Heart left ventricle (tissue), 16 donors: ENCODE data around the gene VPS45. TPM values are rescaled to one million over a fixed set of nuclear protein-coding genes. Genes with fewer than 3 reads are reported as not detected.
"Not testable (repeated sequence)": the region's sequence is repeated elsewhere in the genome, so short reads cannot be mapped to it uniquely, and the experiment has no call there.

Source experiments
- ATAC-seq, 4 donors: fragments of 200-7000 bp; cut with Tn5 transposase; one replicate each; pipeline ENCODE4 v1.9.1; 2020 to 2022; ENCODE audit warnings: moderate library complexity in 4 of 4, mild to moderate bottlenecking in 3 of 4, moderate number of reproducible peaks in 1 of 4
- DNase-seq, 5 donors: peaks; one replicate each; pipeline ENCODE4 v3.0.0-alpha.2; 2020
- H3K27ac ChIP-seq, 12 donors: fragments of 200-600 bp; sonication (generic) in 4 of 12; one replicate each; pipeline versions ENCODE4 v1.5.0 to v1.8.0; 2016 to 2022; ENCODE audit warnings: mild to moderate bottlenecking in 2 of 12
- H3K27me3 ChIP-seq, 9 donors: fragments of 200-600 bp; sonication (generic) in 2 of 9; one replicate each; pipeline versions ENCODE4 v1.5.1 to v1.8.0; 2016 to 2022; ENCODE audit warnings: mild to moderate bottlenecking in 3 of 9
- H3K36me3 ChIP-seq, 9 donors: fragments of 200-600 bp; sonication (generic) in 2 of 9; one replicate each; pipeline versions ENCODE4 v1.5.0 to v1.8.0; 2018 to 2022; ENCODE audit warnings: mild to moderate bottlenecking in 2 of 9
- H3K4me1 ChIP-seq, 12 donors: fragments of 200-600 bp; sonication (generic) in 4 of 12; one replicate each; pipeline versions ENCODE4 v1.5.0 to v1.8.0; 2016 to 2022; ENCODE audit warnings: mild to moderate bottlenecking in 3 of 12
- H3K4me3 ChIP-seq, 12 donors: fragments of 200-600 bp; sonication (generic) in 4 of 12; one replicate each; pipeline versions ENCODE4 v1.5.0 to v1.8.0; 2017 to 2022; ENCODE audit warnings: mild to moderate bottlenecking in 9 of 12, moderate library complexity in 4 of 12
- H3K9me3 ChIP-seq, 12 donors: fragments of 200-600 bp; sonication (generic) in 4 of 12; one replicate each; pipeline versions ENCODE4 v1.5.0 to v1.8.0; 2016 to 2022; ENCODE audit warnings: mild to moderate bottlenecking in 1 of 12
- CTCF ChIP-seq, 12 donors: fragments of 200-600 bp; sonication (generic) in 4 of 12; IDR thresholded peaks; one replicate each; pipeline versions ENCODE4 v1.5.0 to v1.8.0; 2018 to 2022; ENCODE audit warnings: antibody characterized with exemption in 12 of 12, mild to moderate bottlenecking in 5 of 12
- POLR2A ChIP-seq, 2 donors: fragments of 450-650 bp; IDR thresholded peaks; one replicate each; pipeline ENCODE4 v1.6.1; 2017; ENCODE audit warnings: antibody characterized with exemption in 2 of 2, mild to moderate bottlenecking in 2 of 2, moderate library complexity in 2 of 2
- whole genome bisulfite sequencing, 4 donors: extraction: QIAGEN DNeasy Blood & Tissue Kit in 2 of 4; methylation state at CpG; one replicate each; pipeline versions ENCODE4 v1.1.5 to v1.1.7; 2013 to 2018; 5-methylcytosine and 5-hydroxymethylcytosine counted together
- intact Hi-C, 10 donors: fragments of 100-400 bp; cut with DNase I; formaldehyde crosslinking; loops; one replicate each; pipeline versions ENCODE4 v1.11.1 to v1.14.2; 2022
- polyA plus RNA-seq, 2 donors: library from polyadenylated mRNA; stranded (reverse); fragments of 200-250 nt; gene quantifications; one replicate each; pipeline ENCODE4 v1.2.3, GENCODE V29; 2013
- total RNA-seq, 9 donors: library from RNA; depleted of rRNA in 2 of 9; stranded (reverse); fragments of >200 nt in 2 of 9; fragmentation: NEBNext Ultra II Directional in 3 of 9; extraction: Animal tissue kit (Norgen Biotek cat#: 25700) in 3 of 9; gene quantifications; one replicate each; pipeline versions ENCODE4 v1.1.0 to v1.2.4, GENCODE V29; 2016 to 2023
- donor health status: ischemic (EF 13 %, LVEDD 7.1; RV severe dilation, severe dysfunction).
- donor health status: healthy with polysubstance abuse.
- donor health status: DM: no; HTN: yes; CAD: no.
- donor health status: DM: no; HTN: no; CAD: no.
- donor health status: ischemic (EF 25% LVEDD 6.9; RV normal size, moderate dysfunction).
- donor health status: ischemic (EF 25% LVEDD 5.7; RV mildly dilated, moderate dysfunction).
- donor health status: healthy.
- donor health status: DM: yes; HTN: yes; CAD: no.
- donor health status: ischemic (EF 35%, LVEDD 5.7; RV mildly dilated, moderate dysfunction).
- donor health status: nonischemic (EF 11% LVEDD 7.7; RV severe dilation, severe dysfunction).
- donor health status: DM: yes; HTN: yes; CAD: no.
- donor health status: PGD.
- donor health status: ischemic (EF 29% LVEDD 5.4; RV normal size, mild dysfunction).
- donor health status: nonischemic (EF 23%, LVEDD 6.1; RV moderate dilation, normal function).

Gene VPS45
- total and polyA plus RNA-seq, 11 donors: 30.4 to 67.7 (median 49.2) TPM

GRCh38 chr1:150183061-150183460, 115.5 kb downstream of the VPS45 start:
- intact Hi-C loops: no loop called here
- Histone ChIP-seq H3K9me3 (no peaks in the 10 kb centered on the region), H3K27ac (peak overlapping the region in 2 of 12 donors; percentile 22 to 59), H3K4me1 (peaks cover 0 to 48% (median 5%) of the 10 kb centered on the region in 12 donors), H3K4me3 (no peak overlapping the region), H3K36me3 (no peaks in the 10 kb centered on the region), H3K27me3 (no peaks in the 10 kb centered on the region)
- DNase-seq (no peak), ATAC-seq (no peak)
- TF ChIP-seq POLR2A (IDR thresholded peaks at IDR 0.05) (no peak), CTCF (IDR thresholded peaks at IDR 0.05) (no peak)
- WGBS, 4 donors: 80 to 87% (median 85%) methylated on average over 3 of the region's 3 CpGs

- H3K4me3 ChIP-seq: no peak overlapping the region
- ATAC-seq (no peak), DNase-seq (no peak)
- H3K36me3 ChIP-seq: no peaks in the 10 kb centered on the region
- peak overlapping the region in 1 of 12 donors; percentile 91 for H3K27ac ChIP-seq
- TF ChIP-seq CTCF (IDR thresholded peaks at IDR 0.05): no peak
- TF ChIP-seq POLR2A (IDR thresholded peaks at IDR 0.05): no peak
- H3K9me3 ChIP-seq: no peaks in the 10 kb centered on the region
- intact Hi-C loops: loop anchor here in 4 of 10 donors (5.0 kb wide), 1 partner anchor 223 kb away; no protein-coding TSS in a partner anchor
- WGBS, 4 donors: 89 to 94% (median 91%) methylated on average over 7 of the region's 7 CpGs
- H3K4me1 ChIP-seq: peaks cover 0 to 33% (median 5%) of the 10 kb centered on the region in 12 donors
- no peaks in the 10 kb centered on the region for H3K27me3 ChIP-seq
Observed at GRCh38 chr1:150185481-150185880, 117.9 kb downstream of the VPS45 start.

GRCh38 chr1:150186438-150186788, 118.8 kb downstream of the VPS45 start:
- WGBS, 4 donors: 91 to 93% (median 92%) methylated on average over 7 of the region's 7 CpGs
- Histone ChIP-seq H3K4me1 (peaks cover 0 to 26% (median 5%) of the 10 kb centered on the region in 12 donors), H3K4me3 (peak overlapping the region in 1 of 12 donors; percentile 28), H3K27ac (peak overlapping the region in 5 of 12 donors; percentile 35 to 91 (median 47))
- not testable (repeated sequence) for DNase-seq, H3K36me3 ChIP-seq, H3K9me3 ChIP-seq, ATAC-seq, H3K27me3 ChIP-seq
- intact Hi-C loops: loop anchor here in 4 of 10 donors (5.0 kb wide), 1 partner anchor 224 kb away; no protein-coding TSS in a partner anchor

- WGBS, 4 donors: 30 to 35% (median 33%) methylated on average over 10 of the region's 10 CpGs
- Histone ChIP-seq H3K4me3 (peak overlapping the region in 2 of 12 donors; percentile 11 to 28), H3K4me1 (peaks cover 0 to 26% (median 5%) of the 10 kb centered on the region in 12 donors), H3K36me3 (no peaks in the 10 kb centered on the region), H3K27me3 (no peaks in the 10 kb centered on the region), H3K9me3 (peaks cover 0 to 5% (median 0%) of the 10 kb centered on the region in 12 donors), H3K27ac (peak overlapping the region in 6 of 12 donors; percentile 1 to 91 (median 52))
- intact Hi-C loops: loop anchor here in 5 of 10 donors (1.0 to 5.0 kb wide), 2 partner anchors 225 kb away; no protein-coding TSS in a partner anchor
- no peak for TF ChIP-seq POLR2A (IDR thresholded peaks at IDR 0.05)
- TF ChIP-seq CTCF (IDR thresholded peaks at IDR 0.05): peak; percentile 46 to 71 (median 59)
- ATAC-seq (peak; percentile 21 to 82 (median 66)), DNase-seq (no peak)
Observed at GRCh38 chr1:150186789-150187559, 119.4 kb downstream of the VPS45 start.
